Measurements from ENCODE around the gene CYP39A1.

- TF ChIP-seq CTCF (IDR thresholded peaks at IDR 0.05; ENCODE audit: poor library complexity): no peak
- no peak for TF ChIP-seq EZH2 (IDR thresholded peaks at IDR 0.05; ENCODE audit: borderline replicate concordance)
Measured at GRCh38 chr6:46502486-46503119, 150.0 kb downstream of the CYP39A1 start.

All from hepatocyte (in vitro differentiated cells).